ENCODE measurements around the gene SEMA3G.

DNA sequence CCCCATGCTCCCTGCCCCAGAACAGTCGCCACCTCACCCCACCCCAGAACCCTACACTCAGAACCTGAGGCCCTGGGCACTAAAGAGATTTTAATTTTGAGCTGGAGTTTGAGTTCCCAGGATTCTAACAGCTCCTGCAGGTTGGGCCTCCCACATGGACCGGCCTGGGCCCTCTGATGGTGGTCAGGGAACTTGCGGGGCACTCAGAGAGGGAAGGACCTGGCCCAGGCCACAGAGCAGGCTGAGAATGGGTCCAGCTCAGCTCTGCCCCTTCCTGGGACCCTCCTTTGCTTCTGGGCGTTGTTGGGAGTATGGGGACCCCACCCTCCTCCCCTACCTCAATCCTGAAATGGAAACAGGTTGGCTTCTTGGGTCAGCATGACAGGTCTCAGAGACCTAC is 1.1 kb upstream of the SEMA3G start:
- TF ChIP-seq EZH2 (IDR thresholded peaks at IDR 0.05; ENCODE audit: borderline replicate concordance, low read depth, low read length, severe bottlenecking) = no peak
- TF ChIP-seq, protein P1, sequence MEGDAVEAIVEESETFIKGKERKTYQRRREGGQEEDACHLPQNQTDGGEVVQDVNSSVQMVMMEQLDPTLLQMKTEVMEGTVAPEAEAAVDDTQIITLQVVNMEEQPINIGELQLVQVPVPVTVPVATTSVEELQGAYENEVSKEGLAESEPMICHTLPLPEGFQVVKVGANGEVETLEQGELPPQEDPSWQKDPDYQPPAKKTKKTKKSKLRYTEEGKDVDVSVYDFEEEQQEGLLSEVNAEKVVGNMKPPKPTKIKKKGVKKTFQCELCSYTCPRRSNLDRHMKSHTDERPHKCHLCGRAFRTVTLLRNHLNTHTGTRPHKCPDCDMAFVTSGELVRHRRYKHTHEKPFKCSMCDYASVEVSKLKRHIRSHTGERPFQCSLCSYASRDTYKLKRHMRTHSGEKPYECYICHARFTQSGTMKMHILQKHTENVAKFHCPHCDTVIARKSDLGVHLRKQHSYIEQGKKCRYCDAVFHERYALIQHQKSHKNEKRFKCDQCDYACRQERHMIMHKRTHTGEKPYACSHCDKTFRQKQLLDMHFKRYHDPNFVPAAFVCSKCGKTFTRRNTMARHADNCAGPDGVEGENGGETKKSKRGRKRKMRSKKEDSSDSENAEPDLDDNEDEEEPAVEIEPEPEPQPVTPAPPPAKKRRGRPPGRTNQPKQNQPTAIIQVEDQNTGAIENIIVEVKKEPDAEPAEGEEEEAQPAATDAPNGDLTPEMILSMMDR (IDR thresholded peaks at IDR 0.05; ENCODE audit: borderline replicate concordance, extremely low read depth, low read length, poor library complexity, severe bottlenecking) = no peak
